HAP-1 (cell line): ENCODE data around the gene JARID2.

Experiments
- DNase-seq, 2 experiments: peaks; one replicate each; pipeline ENCODE4 v3.0.0-alpha.2; 2016 to 2020; ENCODE audit warnings: low spot score in 2 of 2
- H3K27me3 ChIP-seq: fragments of 250-450 bp; sonication (Bioruptor Pico); 2 replicates; pipeline ENCODE4 v1.5.1; 2020; ENCODE audit warnings: low read depth, mild to moderate bottlenecking, moderate library complexity
- H3K36me3 ChIP-seq: fragments of 250-450 bp; sonication (Bioruptor Pico); replicated peaks from 2 replicates; pipeline ENCODE4 v1.5.1; 2020; ENCODE audit warnings: mild to moderate bottlenecking
- H3K4me1 ChIP-seq: fragments of 250-450 bp; sonication (Bioruptor Pico); 2 replicates; pipeline ENCODE4 v1.5.1; 2020; ENCODE audit warnings: mild to moderate bottlenecking
- H3K4me3 ChIP-seq: fragments of 250-450 bp; sonication (Bioruptor Pico); 2 replicates; pipeline ENCODE4 v1.5.1; 2020; ENCODE audit warnings: mild to moderate bottlenecking, moderate library complexity
- H3K9me3 ChIP-seq: fragments of 250-450 bp; sonication (Bioruptor Pico); 2 replicates; pipeline ENCODE4 v1.5.1; 2020; ENCODE audit warnings: mild to moderate bottlenecking, moderate library complexity
- in situ Hi-C: fragments of 300-500 bp; cut with MboI; formaldehyde crosslinking; loops from 3 replicates; pipeline ENCODE4 v1.14.3; 2020; ENCODE audit warnings: low sequenced_read_pairs, inconsistent platforms, mixed read lengths

Gene JARID2

DNA sequence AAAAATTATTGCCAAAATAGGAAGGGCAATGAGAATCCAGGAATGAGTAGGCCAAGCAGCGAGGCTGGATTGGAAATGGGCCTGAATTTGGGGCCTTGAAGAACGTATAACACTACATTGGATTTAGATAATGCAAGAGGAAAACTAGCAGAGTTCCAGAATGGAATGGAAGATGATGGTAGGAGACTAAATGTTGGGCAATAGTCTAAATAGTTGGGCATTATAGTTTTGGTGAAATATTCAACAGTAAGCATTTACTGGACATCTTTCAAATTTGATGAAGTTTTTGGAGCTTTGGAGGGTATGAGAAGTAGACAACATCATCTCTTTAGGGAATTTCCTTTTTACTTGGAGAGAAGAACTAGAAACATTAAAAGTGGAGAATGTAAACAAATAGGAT, 3.4 kb upstream of the JARID2 start:
- H3K36me3 ChIP-seq: no peaks in the 10 kb centered on the region
- in situ Hi-C loops: no loop called here
- no peaks in the 10 kb centered on the region for H3K27me3 ChIP-seq
- H3K9me3 ChIP-seq: no peaks in the 10 kb centered on the region
- DNase-seq: no peak
- no peak overlapping the region for H3K4me3 ChIP-seq
- H3K4me1 ChIP-seq: peaks cover 5% of the 10 kb centered on the region; the same call in 1 of the 2 replicates

DNA sequence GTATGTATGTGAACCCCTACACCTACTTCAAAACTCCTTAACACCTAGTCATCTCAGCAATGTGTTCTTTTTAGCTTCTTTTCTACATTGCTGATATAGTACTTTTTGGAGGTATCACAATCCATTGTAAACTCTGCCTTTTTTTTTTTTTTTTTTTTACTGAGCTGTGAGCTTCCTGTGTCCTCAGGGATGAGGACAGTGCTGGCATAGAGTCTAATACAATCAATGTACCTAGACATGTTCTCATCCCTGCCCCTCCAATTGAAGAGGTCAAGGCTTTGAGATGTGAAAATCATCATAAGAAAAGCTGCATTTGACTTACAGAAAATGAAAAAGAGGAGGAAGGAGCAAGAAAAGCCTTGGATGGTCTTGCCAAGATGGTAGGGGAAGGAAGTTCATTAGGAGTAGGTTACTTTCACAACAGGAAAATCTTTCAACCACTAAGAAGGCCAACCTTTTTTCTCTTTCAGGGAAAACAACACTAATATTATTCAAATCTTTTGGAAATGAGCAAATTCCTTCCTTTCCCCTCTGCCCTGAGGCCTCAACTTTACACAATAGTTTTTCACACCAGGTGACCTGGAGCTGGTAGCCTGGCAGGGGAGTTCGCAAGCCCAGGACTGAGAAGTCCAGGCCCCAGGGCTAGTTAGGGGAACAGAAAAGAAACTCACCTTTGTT, 2.8 kb upstream of the JARID2 start:
- Histone ChIP-seq H3K4me3 (no peak overlapping the region), H3K4me1 (peaks cover 5% of the 10 kb centered on the region; the same call in 1 of the 2 replicates), H3K27me3 (no peaks in the 10 kb centered on the region), H3K36me3 (no peaks in the 10 kb centered on the region), H3K9me3 (no peaks in the 10 kb centered on the region)
- in situ Hi-C loops: no loop called here
- peak; percentile 33 to 46 for DNase-seq

DNA sequence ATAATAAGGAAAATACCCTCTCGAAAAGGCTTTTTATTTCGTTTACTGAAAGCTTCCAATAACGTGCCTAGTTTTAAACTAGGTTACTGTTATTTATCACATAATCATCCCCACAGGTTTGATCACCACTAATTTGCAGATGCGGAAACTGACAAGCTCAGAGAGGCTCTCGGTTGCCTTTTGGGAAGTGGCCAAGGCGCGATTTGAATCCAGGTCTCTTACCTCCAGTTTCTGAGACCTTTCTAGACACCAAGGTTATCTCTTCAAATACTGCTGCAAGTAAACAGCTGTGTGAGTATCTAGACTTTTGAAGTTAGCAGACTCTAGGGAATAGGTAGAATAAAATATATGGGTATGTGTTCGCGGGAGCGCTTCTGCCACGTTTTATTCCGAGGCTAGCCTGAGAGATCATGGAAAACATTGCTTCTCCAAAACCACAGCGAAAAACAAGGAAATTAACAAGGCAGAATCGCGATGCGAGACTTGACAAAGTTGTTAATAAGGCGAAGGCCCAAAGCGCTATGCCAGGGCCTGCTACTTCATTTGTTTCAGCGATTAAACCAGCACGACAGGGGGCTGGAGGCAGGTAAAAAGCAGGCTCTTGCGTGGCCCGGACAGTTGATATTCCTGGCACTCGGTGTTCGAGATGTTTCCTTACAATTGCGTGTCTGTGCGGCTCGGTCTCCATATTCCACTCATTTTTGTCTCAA, 1.8 kb upstream of the JARID2 start:
- no peaks in the 10 kb centered on the region for H3K27me3 ChIP-seq
- peaks cover 5% of the 10 kb centered on the region for H3K4me1 ChIP-seq
- H3K9me3 ChIP-seq: no peaks in the 10 kb centered on the region
- peak overlapping the region; percentile 97 for H3K4me3 ChIP-seq
- in situ Hi-C loops: no loop called here
- DNase-seq: no peak
- H3K36me3 ChIP-seq: no peaks in the 10 kb centered on the region

DNA sequence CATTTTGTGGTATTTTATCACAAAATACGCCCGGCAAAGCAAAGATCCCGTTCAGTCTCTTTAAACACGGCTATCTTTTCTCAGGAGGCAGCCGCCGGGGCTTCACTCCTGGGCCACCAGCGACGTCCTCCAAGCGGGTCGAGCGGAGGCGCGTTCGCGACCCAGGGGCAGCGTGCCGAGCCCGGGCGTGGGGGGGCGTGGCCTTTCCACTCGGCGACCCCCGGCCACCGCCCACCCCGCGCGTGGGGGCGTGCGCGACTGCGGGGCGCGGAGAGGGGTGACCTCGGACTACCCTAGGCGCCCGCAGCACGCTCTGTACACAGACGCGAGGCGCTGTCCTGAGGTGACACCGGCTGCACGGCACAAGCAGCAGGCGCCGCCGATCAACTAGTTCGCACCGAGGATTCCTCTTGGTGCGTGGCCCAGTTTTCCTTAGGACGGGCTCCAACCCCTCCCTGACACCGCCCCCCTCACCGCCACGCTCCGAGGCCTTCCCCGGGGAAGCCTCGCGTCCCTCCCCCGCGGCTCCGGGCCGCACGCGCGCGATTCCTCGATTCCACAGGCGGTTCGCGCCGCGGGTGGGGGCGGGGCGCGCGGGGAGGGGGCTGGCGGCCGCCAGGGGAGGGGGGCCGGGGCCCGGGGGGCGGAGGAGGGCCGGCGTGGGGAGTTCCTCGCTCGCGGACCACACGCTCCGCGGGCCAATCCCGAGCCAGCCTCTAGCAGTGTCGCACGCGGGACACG, 1.1 kb upstream of the JARID2 start:
- peak; percentile 34 to 71 for DNase-seq

DNA sequence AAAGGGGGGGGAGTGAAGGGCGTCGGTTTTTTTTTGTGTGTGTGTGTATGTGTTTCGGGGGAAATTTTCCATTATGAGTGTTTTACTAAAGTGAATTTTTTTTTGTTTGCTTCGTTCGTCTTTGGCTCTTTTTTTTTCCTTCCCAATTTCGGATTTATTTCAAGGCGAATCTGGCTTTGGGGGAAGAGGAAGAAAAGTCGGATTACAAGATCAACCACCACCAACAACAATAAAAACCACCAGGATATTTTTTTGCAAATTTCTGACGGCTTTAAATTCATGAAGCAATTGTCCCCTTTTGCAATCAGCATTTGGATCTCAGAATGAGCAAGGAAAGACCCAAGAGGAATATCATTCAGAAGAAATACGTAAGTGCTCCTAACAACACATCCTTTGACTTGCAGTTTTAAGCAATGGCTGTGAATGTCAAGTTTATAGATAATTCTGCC, 372 bp downstream of the JARID2 start:
- in situ Hi-C loops: no loop called here
- DNase-seq: no peak
- H3K4me1 ChIP-seq: peaks cover 17% of the 10 kb centered on the region
- no peaks in the 10 kb centered on the region for H3K36me3 ChIP-seq
- peak overlapping the region; percentile 97 for H3K4me3 ChIP-seq
- no peaks in the 10 kb centered on the region for H3K9me3 ChIP-seq
- H3K27me3 ChIP-seq: no peaks in the 10 kb centered on the region

More for the DNA sequence above, 1.1 kb upstream of the JARID2 start:
- Histone ChIP-seq H3K4me1 (peaks cover 13% of the 10 kb centered on the region), H3K36me3 (no peaks in the 10 kb centered on the region), H3K9me3 (no peaks in the 10 kb centered on the region), H3K27me3 (no peaks in the 10 kb centered on the region), H3K4me3 (peak overlapping the region; percentile 97)
- in situ Hi-C loops: no loop called here

DNA sequence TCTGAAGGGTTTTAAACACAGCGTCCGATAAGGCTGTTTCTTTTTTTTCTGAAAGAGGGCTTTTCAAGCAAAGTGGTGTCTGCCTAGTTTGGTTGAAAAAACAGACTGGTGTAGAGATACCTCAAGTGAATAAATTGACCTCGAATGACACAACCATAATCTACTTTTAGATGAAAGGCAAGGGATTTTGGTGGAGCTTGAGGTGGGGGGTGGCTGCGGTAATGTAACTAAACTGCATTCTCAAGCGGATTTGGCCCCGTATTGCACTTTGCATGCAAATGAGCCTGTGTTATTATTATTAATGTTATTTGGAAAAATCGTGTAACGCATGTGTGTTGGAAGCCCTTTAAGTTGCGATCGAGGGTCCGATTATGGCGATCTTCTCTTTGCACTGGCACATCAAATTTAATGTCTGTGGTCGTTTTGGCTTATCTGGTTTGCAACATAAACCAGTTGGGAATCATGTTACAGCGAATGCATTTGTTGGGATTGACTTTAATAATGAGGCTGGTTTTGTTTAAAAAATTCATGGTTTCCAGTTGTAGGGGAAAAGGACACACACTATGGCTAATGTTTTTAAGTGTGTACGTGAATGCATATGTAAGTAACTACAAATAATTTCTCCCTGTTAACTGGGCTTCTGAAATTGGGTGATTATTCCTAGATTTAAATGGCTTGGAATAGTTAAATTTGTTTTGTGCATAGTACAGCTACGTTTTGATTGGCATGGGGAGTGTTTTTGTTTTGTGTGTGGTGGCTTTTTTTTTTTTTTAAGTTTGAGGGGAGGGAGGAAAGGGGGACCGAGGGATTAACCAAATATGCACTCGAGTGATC, 1.0 kb downstream of the JARID2 start:
- Histone ChIP-seq H3K4me1 (peaks cover 17% of the 10 kb centered on the region), H3K9me3 (no peaks in the 10 kb centered on the region), H3K27me3 (no peaks in the 10 kb centered on the region), H3K4me3 (peak overlapping the region; percentile 97), H3K36me3 (no peaks in the 10 kb centered on the region)
- DNase-seq: peak; percentile 59 to 63
- in situ Hi-C loops: no loop called here

DNA sequence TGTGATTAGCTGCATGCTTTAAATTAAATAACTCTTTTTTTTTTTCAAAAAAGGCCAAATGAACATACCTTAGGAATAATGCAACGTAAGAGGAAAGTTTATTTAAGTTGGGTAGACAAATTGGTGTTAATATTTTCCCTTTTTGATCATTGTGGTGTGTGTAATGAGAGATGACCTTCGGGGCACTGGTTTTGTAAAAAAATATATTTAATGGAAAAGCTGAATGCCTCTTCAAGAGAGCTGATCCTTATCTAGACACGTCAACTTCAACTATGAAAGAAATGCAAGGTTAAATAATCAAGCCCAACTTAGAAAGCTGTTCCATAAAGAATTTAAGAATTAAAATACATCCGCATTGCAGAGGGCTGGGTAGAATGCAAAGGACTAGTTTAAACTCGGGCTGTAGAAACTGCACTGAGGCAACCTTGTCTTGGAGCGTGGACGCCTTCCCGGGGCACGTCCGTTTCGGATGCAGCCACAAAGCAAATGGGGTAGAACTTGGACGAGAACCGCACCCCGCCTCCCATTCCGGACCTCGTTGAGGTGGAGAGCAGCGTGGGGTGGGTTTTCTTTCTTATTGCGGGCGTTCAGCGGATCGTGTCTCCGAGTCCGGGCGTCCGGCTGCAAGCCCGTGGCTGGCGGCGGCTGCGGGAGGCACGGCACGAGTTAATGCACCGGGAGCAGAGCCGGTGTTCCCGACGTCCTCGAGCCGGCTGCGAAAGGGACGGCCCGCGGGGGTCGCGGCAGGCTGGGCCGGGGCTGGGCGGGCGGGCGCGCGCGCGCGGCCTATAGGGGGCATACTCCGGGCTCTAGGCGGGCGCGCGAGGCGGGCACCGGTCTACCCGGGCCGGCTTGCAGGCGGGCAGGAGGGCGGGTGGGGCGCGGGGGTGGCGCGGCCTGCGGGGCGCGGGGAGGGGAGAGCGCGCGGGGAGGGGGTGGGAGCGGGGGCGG, 1.9 kb downstream of the JARID2 start:
- in situ Hi-C loops: no loop called here
- Histone ChIP-seq H3K27me3 (no peaks in the 10 kb centered on the region), H3K36me3 (no peaks in the 10 kb centered on the region), H3K9me3 (no peaks in the 10 kb centered on the region), H3K4me3 (peak overlapping the region; percentile 97), H3K4me1 (peaks cover 24% of the 10 kb centered on the region)
- DNase-seq: peak; percentile 47 to 75

DNA sequence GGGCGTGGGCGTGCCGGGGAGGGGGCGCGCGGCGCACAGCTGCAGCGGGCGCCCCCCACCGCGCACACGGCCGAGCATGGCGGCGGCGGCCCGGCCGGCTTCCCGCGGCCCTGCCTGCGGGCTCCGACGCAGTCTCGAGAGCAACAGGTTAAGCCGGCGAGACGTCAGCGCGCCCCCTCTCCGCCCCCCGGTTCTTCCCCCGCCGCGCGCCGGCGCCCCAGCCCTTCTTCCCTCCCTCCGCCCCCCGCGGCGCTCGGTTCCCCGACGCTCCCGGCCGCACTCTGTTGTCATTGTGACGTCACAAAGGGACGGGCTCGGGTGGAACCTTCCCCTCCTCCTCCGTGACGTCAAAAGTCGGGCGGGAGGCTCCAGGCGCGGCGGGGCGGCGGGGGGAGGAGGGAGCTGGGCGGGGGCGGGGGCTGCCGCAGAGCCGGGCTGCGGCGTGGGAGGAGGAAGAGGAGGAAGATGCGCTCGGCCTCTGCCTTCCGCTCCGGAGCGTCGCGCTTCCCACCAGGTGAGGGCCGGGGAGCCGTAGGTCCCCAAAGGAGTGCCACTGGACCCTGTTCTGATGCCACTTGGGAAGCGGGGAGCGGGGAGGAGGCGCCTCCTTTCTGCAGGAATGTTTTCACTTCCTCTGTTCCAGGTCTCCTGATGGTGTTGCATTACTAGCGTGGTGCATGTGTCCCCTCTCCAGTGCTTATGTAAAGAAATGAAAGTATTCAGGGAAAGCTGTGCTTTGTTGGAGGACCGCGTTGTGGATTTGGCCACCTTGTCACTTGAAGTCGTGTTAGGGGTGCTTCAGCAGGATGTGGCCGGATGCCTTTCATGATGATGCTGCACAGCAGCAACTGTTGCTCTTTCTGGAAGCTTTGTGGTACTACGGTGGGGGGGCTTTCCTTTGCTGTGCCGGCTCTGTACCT, 2.8 kb downstream of the JARID2 start:
- in situ Hi-C loops: no loop called here
- no peaks in the 10 kb centered on the region for H3K27me3 ChIP-seq
- peaks cover 24% of the 10 kb centered on the region for H3K4me1 ChIP-seq
- H3K36me3 ChIP-seq: no peaks in the 10 kb centered on the region
- peak overlapping the region; percentile 48 for H3K4me3 ChIP-seq
- DNase-seq: peak; percentile 85 to 96
- no peaks in the 10 kb centered on the region for H3K9me3 ChIP-seq

DNA sequence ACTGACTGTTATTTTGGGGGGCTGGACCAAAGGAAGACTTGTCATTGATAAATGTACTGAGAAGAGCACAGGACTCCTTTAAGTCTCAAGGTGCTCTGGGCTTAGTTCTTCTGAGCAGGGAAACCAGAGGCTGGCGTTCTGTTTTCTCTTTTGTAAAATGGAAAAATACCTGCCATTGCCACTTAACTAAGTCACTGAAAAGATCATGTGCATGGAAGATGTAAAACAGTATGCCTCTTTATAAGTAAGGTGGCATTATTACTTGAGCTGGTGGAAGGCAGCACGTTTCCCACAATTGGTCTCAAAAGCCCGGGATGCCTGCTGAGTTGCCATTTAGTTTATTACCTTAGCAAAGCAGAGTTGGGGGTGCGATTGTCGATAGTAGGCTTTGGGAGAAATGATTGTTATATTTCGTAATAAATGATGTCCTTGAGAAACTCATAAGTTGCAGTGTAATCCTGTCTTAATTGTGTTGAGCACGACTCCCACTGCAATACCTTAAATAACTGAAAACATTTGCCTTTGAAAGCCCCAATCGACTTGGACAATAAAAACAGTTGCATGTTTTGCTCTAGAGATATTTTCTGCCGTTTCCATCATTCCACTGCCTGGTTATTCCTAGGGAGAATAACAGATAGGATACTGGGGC, 3.6 kb downstream of the JARID2 start:
- Histone ChIP-seq H3K4me3 (peak overlapping the region; percentile 48), H3K36me3 (no peaks in the 10 kb centered on the region), H3K9me3 (no peaks in the 10 kb centered on the region), H3K4me1 (peaks cover 22% of the 10 kb centered on the region), H3K27me3 (no peaks in the 10 kb centered on the region)
- DNase-seq: peak; percentile 24 to 30
- in situ Hi-C loops: no loop called here

DNA sequence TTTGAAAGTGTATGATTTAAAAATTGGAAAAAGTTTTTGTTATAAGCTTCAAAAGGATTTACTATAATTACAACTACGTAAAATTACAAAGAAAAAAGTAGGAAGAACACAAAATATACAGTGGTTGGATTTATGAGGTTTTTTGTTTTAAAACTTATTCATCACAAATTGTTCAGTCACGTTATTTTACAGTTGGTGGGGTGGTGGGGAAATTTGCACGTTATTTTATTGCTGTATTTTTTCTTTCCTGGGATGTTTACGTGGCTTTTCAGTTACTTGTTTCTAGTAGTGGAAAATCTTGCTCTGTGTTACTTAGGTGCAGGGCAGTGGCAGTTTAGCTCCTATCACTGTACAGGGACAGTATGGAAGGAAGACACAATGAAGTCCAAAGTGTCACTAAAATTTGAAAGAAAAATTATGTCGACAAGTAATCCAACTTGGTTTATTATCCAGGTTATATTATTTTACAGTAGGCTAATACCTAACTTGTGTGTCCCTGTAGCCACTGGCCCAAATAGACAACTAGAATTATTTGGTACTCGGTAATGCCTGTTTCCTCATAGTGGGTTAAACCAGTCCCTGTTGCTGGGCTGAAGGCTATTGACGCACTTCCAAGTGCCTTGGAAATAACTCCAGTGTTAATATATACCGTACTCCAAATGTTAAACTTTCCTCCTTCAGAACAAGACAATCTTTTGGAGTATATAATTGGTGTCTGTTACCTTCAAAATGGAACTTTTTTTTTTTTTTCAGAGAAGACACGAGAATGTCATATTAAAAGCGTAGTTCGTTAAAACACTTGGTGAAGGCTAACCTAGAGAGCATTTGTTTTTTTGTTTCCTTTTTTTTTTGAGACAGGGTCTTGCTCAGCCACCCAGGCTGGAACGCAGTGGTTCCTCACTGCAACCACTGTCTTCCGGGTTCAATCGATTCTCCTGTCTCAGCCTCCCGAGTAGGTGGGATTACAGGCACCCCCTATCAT, 4.6 kb downstream of the JARID2 start:
- Histone ChIP-seq H3K4me1 (peaks cover 20% of the 10 kb centered on the region), H3K27me3 (no peaks in the 10 kb centered on the region), H3K4me3 (no peak overlapping the region), H3K36me3 (no peaks in the 10 kb centered on the region), H3K9me3 (no peaks in the 10 kb centered on the region)
- in situ Hi-C loops: no loop called here
- DNase-seq: no peak
